Islet of Langerhans (tissue), 1 donor: ENCODE results near the gene BCL11A.

Experiments
- FAIRE-seq: peaks from one replicate; lab custom pipeline; 2011; peaks lifted over from hg19 to GRCh38; lab: Jason Lieb, UNC

Gene BCL11A

GRCh38 chr2:60553495-60554073, at the start of gene BCL11A:
Gene BCL11A, minus strand, starts transcription at chr2:60553654. Its CDS starts 384 bp downstream, at chr2:60553270.
- FAIRE-seq: no peak

- no peak for FAIRE-seq
Observed at GRCh38 chr2:60602828-60603532, 49.5 kb upstream of the BCL11A start.

GRCh38 chr2:60602388-60602787, 48.9 kb upstream of the BCL11A start:
- FAIRE-seq: no peak

GRCh38 chr2:60598271-60598670, 44.8 kb upstream of the BCL11A start:
- no peak for FAIRE-seq

- no peak for FAIRE-seq
Observed at GRCh38 chr2:60597346-60597745, 43.9 kb upstream of the BCL11A start.

GRCh38 chr2:60596411-60596810, 43.0 kb upstream of the BCL11A start:
- FAIRE-seq: no peak

- no peak for FAIRE-seq
Observed at GRCh38 chr2:60595953-60596352, 42.5 kb upstream of the BCL11A start.

- FAIRE-seq: no peak
Observed at GRCh38 chr2:60589104-60589503, 35.6 kb upstream of the BCL11A start.

- FAIRE-seq: no peak
Observed at GRCh38 chr2:60586081-60586480, 32.6 kb upstream of the BCL11A start.

- FAIRE-seq: no peak
Observed at GRCh38 chr2:60585276-60585675, 31.8 kb upstream of the BCL11A start.

GRCh38 chr2:60583604-60584003, 30.1 kb upstream of the BCL11A start:
- FAIRE-seq: no peak

GRCh38 chr2:60581433-60582282, 28.2 kb upstream of the BCL11A start:
- no peak for FAIRE-seq

GRCh38 chr2:60577682-60578283, 24.3 kb upstream of the BCL11A start:
- no peak for FAIRE-seq

GRCh38 chr2:60573251-60573650, 19.8 kb upstream of the BCL11A start:
- FAIRE-seq: no peak

GRCh38 chr2:60570251-60570650, 16.8 kb upstream of the BCL11A start:
- FAIRE-seq: no peak

- FAIRE-seq: no peak
Observed at GRCh38 chr2:60569680-60570111, 16.2 kb upstream of the BCL11A start.

- no peak for FAIRE-seq
Observed at GRCh38 chr2:60567919-60568768, 14.7 kb upstream of the BCL11A start.

- no peak for FAIRE-seq
Observed at GRCh38 chr2:60567096-60567495, 13.6 kb upstream of the BCL11A start.

GRCh38 chr2:60565472-60565871, 12.0 kb upstream of the BCL11A start:
- FAIRE-seq: no peak

GRCh38 chr2:60560734-60561644, 7.5 kb upstream of the BCL11A start:
- FAIRE-seq: no peak

- no peak for FAIRE-seq
Observed at GRCh38 chr2:60559880-60560279, 6.4 kb upstream of the BCL11A start.
